GM21447 (cell line): Measurements from ENCODE around the gene C20orf144.

Experiments
- ATAC-seq: cut with Tn5 transposase; IDR thresholded peaks from one replicate; pipeline ENCODE4 v1.9.1; 2021; ENCODE audit not compliant: unreplicated experiment

C20orf144 gene

DNA sequence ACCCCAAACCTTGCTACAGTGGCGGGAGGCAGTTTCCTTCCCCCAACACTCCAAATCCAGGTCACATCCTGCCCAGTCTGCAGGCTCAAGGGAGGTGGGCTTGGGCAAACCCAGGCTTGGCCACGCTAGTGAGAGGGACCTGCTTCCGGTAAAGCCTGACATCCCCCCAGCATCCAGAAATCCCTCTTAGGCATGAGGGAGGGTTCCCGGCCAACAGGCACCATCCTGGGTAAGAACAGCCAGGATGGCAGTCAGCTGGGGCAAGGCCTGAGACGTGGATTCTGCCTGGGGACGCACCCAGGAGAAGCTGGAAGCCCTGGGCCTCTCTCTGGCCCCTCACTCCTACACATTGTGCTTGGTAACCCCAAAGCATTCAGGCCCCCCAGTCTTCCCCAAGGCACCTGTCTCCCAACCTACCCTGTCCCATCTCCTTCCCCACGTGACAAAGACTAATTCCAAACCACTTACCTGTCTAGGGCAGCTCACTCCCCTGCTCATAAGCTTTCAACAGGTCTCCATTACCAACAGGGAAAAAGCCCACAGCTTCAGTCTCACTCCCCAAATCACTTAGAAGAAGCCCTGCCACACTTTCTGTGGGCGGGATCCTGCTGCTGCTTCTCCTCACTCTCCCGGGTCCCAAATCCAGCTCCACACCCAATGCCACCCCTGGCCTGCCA is 2.1 kb downstream of the C20orf144 start:
- ATAC-seq, result no peak

DNA sequence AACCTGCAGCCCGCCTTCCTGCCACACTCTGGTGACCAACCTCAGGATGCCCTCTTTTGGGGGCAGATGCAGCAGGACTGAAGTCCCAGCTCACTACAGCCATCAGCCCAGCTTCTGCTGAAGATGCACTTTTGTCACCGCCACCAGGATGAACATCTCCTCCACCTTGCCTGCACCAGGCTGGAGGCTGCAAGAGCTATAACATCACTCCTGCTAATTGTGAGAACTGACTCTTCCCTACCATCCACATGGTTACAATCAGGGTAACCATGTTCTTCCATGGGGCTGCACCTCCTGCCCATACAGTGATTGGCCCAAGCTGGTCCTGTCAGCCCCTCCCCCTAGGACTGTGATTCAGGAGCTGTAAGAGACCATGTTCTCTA is 2.6 kb downstream of the C20orf144 start:
- ATAC-seq, result no peak

DNA sequence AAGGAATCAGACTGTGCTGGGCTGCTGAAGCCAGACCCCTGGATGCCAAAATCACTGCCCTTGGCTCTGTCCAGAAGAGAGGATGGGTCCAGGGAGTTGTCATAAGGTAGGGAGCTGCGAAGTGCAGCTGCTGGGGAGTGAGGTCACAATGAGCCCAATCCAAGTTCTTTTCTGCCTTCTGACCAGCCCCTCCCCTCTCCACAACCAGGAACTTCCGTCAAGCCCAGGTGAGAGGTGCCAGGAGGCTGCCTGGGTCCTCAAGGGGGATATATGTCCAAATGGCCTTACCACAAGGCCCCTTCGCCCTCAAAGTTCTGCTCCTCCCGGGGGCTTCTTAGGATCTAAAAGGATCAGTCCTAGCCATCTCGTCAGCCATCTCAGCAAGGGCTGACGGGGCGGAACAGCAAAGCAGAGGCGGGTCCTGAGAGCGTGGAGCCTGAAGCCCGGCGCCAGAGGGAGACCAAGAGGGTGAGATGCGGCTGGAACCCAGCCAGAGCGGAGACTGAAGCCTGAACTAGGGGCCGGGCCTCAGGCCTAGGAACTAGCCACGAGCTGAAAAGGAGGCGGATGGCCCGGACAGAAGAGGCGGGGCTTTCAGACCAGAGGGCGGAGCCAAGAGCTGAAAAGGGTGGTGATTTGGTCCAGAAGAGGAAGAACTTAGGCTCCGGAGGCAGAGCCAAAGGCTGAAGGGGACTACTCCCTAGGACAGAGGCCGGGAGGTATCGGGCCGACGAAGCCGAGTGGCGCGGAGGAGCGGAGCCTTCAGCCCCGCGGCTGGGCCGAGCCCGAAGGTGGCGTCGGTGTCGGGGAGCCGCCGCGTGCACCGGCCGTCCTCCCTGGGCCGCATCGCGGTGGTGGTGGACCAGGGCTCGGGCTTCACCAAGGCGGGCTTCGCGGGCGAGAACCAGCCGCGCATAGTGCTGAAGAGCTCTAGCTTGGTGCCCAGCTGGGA is 4.4 kb downstream of the C20orf144 start, which contains the start of gene ACTL10:
ACTL10 (plus strand) TSS at position 651 of the 952 bp plus-strand sequence. CDS start 555 bp downstream, outside the sequence.
- ATAC-seq, result peak; percentile 70

DNA sequence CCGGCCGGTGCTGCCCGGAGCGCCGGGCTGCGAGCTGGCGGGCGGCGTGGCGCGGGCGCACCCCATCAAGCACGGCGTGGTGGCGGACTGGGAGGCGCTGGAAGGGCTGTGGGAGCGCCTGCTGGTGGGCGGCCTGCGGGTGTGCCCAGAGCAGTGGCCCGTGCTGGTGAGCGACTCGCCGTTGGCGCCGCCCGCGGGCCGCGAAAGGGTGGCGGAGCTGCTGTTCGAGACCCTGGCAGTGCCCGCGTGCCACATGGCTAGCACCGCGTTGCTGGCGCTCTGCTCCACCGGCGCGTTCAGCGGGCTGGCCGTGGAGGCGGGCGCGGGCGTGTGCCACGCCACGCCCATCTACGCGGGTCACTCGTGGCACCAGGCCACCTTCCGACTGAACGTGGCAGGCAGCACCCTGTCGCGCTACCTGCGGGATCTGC is 5.1 kb downstream of the C20orf144 start:
- ATAC-seq, result peak; percentile 13

DNA sequence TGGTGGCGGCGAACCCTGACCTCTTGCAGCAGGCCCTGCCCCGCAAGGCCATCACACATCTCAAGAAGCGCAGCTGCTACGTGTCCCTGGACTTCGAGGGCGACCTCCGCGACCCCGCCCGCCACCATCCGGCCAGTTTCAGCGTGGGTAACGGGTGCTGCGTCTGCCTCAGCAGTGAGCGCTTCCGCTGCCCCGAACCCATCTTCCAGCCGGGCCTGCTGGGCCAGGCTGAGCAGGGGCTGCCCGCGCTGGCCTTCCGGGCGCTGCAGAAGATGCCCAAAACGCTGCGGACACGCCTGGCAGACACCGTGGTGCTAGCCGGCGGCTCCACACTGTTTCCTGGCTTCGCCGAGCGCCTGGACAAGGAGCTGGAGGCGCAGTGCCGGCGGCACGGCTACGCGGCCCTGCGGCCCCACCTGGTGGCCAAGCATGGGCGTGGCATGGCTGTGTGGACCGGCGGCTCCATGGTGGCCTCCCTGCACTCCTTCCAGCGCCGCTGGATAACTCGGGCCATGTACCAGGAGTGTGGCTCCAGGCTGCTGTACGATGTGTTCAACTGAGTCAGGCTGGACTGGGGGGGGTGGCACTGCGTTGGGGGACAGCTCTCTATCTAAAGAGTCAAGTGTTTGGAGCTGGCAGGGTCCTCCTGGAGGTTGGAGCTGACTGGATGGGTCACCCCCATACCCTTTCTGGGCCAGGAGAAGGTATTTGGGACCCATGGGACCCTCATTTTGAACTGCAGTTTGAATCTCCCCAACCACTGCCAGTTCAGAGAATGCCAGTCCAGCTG is 5.7 kb downstream of the C20orf144 start:
- ATAC-seq, result peak; percentile 35

DNA sequence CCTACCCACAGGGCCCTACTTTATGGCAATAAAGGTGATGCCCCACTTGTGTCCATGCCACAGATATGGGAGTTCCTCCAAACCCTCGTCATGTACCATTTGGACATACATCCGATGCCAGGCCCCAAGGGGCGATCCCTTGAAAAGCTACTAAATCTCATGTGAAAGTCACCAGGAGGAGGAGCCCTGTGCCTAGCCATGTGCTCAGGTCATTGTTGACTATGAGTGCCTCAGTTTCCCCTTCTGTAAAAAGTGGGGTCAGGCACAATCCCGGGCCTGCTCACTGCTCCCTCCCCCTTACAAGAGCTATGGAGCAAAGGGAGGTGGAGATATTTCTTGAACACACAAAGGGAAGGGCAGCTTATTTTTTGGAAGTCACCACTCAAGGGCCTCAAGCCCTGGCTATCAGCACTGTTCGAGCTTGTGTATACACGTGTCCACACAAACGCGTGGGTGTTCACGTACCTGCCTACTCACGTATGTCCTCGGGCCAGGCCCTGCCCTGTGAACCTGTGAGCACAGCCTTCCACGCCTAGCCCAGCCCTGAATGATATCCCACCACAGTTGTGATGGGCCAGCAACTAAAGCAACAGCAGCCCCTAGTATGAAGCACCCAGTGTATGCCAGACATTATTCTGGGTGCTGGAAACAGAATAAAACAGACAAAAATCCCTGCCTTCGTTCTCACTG is 6.5 kb downstream of the C20orf144 start:
- no peak for ATAC-seq

DNA sequence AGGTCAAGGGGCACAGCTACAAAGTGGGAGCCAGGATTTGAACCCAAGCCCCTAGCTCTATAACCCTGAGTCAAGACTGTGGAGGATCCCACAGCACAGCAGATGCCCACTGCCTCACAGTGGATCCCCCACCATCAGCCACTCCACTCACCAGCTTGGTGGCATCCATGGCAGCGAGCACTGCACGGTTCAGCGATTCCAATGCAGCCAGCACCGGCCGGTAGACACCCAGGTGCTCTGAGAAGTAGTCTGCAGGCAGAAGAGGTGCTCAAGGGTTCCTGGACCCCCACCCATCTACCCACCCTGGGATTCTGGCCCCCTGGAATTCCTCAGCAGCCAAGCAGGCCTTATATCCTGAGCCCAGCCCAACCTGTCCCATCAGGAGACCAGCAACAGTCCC is 7.1 kb downstream of the C20orf144 start:
- no peak for ATAC-seq

DNA sequence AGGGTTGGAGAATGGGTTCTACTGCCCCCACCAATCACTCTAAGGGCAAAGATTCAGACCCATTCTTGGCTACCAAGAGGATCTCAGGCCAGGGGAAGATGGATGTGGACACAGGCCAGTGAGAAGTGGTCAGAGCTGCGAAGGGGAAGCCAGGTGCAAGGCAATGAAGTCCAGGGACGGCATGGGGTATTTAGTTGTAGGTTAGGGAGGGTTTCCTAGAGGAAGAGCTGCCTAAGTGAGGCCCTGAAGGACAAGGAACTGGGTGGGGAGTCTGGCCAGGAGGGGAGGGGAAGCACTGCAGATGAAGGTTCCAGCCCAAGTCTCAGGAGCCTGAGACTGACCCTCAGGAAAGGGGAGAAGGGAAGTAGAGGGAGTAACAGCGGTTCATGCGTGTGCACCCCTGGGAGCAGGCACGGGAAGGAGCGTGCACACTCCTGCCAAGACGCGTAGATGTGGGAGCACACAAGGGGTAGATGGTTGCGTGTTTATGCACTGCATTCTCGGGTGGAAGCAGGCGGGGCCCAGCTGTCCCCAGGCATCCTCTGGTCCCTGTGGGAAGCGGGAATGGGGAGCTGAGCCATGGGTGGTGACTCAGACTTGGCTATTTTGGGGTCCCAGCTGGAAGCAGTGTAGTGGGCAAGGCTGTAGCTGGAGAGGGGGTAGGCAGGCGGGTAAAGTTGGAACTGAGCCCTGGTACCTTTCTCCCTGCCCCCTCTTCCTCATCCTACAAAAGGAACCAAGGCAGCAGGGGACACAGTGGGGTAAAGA is 7.9 kb downstream of the C20orf144 start:
- ATAC-seq, result no peak

DNA sequence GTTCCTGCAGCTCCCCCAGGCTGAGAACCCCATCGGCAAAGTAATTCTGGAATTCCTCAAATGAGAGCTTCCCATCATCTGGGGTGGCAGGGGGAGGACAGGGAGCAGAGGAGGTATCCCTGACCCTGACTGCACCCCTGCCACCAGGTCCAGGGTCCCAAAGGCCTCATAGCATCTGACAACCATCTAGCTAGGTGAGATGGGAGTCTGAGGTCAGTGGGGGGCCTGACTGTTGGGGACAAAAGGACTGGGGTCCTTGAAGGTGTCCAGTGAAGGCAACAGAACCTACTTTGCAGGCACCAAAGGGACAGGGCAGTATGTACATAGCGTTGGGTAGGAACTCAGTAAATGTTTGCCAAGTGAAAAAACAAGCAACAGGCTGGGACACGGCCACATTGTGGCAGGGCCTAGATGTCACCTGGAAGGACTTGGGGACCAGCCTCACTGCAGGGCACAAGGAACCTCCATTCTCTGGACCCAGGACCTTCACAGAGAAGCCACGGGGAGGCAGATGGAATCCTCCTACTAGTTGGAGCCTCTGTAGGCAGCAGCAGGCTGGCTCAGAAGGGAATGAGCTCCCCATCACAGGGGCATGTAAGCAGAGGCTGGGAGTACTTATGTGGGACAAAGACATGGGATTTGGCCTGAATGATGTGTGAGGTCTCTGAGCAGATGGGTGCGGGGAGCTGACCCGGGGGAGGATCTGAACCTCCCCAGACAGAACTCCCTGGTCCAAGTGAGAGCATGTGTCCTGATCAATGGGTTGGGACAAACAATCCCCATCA is 8.8 kb downstream of the C20orf144 start:
- ATAC-seq, result no peak

DNA sequence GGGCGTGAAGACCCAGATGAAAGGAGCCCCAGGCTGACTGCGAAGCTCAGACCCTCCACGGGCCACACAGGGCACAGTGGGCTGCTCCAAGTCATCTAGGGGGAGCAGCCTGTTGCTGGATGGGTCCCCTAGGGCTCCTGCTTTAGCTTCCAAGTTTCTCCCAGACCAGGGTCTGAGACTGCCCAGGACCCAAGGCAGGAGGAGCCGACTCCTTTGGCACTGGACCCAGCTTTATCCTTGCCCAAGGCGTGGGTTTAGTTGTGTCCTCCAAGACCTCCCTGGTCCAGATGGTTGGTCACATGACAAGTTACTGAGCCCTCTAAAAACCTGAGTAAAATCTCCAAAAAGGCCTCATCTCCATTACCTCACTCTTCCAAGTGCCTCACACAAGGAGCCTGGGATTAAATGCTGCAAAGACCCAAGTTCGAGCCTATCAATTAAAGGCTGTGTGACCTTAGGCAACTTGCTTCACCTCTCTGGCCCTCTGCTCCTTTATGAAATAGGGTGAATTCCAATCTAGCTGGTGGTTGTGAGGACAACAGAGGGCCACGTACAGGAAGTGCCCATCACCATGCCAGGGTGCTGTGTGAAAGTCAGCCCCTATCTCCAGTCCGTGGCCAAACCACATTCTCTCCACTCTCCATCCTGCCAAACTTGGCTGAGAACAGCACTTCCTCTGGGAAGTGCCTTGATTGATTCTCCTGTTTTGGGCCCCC is 9.6 kb downstream of the C20orf144 start:
- no peak for ATAC-seq

DNA sequence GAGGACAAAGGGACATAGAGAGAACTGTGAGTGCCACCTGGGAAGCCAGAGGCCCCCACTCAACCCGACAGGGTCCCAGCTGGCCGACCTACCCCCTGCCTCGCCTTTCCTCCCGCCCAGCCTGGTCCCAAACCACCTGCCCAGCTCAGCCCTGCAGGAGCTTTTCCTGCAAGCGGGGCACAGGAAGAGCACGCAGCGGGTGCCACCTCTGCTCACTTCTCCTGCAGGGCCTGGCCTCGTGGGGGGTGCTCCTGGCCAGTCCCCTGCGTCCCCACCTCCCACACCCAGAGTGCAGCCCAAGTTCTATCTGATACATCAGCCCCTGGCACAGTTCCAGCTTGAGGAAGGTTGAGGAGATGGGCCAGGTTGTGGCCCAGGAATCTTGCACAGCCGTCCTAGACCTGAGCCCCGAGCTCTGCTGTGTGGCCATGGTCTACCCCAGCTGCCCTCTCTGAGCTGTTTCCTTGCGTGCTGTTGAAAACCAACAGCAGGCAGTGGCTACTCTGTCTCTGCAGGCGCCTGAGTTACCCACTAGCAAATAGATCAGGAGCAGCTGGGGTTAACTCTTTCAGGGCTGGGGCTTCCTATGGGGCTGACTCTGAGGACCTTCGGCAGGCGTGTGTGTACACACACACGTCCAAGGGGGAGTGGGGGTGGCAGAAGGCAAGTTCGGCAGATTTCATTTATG is 10.4 kb downstream of the C20orf144 start:
- ATAC-seq, result no peak

DNA sequence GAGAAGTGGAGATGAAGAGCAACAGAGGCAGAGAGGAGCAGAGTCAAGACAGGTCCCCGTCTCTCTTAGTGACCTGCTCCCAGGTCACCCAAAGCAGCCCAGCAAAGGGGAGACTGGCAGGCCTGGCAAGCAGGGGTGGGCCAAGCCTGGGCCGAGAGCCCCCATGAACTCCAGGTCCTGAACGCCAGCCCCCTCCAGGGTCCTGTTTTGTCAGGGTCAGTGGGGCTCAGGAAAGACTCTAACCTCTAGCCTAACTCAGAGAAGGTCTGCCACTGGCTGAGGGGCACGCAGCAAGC is 10.9 kb downstream of the C20orf144 start:
- ATAC-seq, result no peak

DNA sequence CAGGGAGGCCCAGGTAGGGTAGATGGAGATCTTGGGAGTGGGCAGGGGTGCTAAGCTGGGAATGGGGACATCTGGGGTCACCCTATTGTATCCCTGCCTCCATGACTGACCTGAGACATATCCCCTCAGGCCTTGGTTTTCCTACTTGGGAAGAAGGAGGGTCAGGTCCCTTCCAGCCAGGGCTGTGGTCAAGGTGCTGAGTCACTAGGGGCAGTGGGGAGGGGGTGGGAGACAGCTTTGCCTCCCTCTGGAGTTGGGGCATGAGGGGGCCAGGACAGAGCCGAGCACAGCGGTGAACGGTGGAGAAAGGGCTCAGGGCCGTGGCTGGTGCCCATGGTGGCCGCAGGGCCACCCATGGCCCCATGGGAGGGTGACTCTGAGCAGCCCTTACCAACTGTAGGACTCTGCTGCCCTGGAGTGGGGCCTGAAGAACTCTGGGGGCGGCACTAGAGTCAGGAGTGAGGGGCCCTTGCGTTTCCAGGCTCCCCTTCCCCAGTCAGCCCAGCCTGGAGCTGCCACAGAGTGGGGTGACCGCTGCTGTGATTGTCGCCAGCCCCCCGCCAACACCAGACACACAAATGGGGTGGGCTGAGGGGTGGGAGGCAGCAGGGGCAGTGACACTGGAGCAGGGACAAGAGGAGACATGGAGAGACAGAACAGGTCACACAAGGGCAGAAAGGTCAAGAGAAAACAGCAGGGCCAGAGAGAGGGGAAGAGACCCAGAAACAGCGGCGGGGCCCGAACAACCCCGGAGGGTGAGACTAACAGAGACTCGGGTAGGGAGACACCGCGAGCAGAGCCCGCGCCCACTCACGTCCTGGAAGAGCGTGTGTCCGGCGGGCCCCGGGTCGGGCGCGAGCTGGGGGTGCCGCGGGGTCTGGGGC is 11.5 kb downstream of the C20orf144 start:
- peak; percentile 12 for ATAC-seq

DNA sequence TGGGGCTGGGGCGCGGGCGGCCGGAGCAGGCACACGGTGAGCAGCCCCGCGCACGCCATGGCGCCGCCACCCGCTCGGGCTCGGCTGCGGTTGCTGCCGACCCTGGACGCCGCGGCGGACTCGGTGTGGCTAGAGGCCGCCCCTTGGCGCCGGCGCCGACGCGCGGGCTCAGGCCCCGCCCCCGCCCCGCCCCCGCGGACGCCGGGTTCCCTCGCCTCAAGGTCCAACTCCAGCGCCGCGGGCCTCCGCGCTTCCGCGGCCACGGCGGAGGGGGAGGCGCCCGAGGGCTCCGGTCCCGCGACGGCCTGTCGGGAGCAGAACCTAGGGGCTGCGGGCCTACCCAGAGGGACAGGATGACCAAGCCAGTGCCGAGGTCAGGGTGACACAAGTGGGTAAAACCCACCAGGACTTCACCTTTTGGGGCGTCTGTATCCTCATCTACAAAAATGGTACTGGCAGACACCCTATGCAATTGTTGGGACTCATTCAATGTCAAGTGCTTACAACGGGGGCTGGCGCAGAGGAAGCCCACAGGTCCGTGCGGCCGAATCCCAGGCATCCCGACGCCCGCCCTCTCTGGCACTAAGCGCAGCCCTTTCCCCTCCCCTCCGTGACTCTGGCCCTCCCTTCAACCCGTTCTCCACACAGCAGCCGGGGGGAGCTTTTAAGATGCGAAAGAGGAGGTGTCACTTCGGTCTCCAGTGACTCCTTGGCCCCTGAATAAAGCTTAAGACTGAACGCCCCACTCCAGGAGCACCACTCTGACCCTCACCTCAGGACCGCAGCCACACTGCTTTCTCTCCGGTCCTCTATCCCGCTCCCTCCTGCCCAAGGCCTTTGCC is 12.4 kb downstream of the C20orf144 start, which contains the start of gene NECAB3:
NECAB3 (minus strand) TSS at position 135 of the 842 bp plus-strand sequence; CDS start at position 59, 76 bp downstream.
- ATAC-seq, result peak; percentile 73

DNA sequence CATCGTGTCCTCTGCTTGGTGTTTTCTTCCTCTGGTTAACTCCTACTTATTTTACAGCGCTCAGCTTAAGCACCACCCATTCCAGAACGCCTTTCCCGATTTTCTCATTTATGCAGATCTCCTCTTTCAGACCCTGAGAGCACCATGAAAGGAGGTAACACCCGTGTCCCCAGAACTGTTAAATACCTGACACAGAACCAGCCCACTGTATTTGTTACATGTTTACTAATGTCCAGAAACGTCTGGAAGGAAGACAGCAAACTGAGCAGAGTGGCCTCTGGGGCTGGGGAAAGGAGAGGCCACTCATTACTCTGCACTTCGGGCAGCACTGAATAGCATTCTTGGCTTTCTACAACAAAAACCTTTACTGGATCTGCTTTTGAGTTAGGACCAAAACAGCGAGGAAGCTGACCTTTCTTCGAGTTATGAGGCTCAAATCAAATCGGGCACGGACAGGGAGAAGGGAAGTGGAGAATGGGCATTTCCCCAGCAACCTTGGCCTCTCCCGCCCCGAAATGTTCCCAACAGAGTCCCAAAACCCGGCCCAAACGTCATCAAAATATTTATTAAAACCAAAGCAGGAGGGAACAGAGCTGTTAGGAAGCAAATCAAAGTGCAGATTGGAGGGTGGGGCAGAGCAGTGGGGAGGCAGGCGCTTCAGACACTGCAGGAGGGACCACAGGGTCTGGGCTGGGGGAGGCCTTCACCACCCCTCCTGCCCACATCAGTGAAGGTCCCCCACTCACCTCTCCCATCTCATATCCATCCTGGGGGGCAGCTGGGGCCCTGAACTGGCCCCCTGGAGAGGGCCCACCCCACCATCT is 13.2 kb downstream of the C20orf144 start:
- ATAC-seq, result no peak
